ENCODE measurements around the gene UBE2QL1. TPM values are rescaled to one million over a fixed set of nuclear protein-coding genes. Genes with fewer than 3 reads are reported as not detected.

Gene UBE2QL1
- total RNA-seq, 1 donor from 2014 or later: 0.52 TPM

DNA sequence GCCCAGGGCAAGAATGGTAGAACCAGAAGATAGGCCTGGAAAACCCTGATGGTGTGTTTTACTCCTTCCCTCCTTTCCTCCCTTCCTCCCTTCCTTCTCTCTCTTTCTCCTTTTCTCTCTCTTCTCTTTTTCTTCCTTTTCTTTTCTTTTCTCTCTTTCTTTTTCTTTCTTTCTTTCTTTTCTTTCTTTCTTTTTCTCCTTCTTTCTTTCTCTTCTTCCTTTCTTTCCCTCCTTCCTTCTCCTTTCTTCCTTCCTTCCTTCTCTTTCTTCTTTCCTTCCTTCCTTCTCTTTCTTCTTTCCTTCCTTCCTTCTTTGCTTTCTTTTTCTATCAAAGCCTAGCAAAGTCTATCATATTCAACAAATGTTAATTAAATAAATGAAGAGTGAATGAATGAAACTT, 24.0 kb upstream of the UBE2QL1 start:
- Histone ChIP-seq H3K4me1 (ENCODE audit: control insufficient read depth in 3 of 3, insufficient read depth in 3 of 3, low read length in 3 of 3) (peaks cover 4 to 14% (median 12%) of the 10 kb centered on the region in 3 donors), H3K9me3 (ENCODE audit: control insufficient read depth in 3 of 3, low read length in 3 of 3) (no peaks in the 10 kb centered on the region), H3K4me3 (ENCODE audit: low read length in 3 of 3) (no peak overlapping the region), H3K27ac (ENCODE audit: low read depth, low read length) (no peak overlapping the region), H3K27me3 (ENCODE audit: control insufficient read depth in 3 of 3, insufficient read depth in 3 of 3, low read length in 3 of 3) (no peaks in the 10 kb centered on the region), H3K9ac (ENCODE audit: low read depth in 1 of 3, low read length in 3 of 3) (no peak overlapping the region), H3K36me3 (ENCODE audit: control insufficient read depth in 3 of 3, insufficient read depth in 3 of 3, low read length in 3 of 3) (no peaks in the 10 kb centered on the region)

- peaks cover 0 to 4% (median 2%) of the 10 kb centered on the region in 3 donors for H3K27me3 ChIP-seq (ENCODE audit: control insufficient read depth in 3 of 3, insufficient read depth in 3 of 3, low read length in 3 of 3)
Observed at GRCh38 chr5:6427694-6428093, 21.0 kb upstream of the UBE2QL1 start.

DNA sequence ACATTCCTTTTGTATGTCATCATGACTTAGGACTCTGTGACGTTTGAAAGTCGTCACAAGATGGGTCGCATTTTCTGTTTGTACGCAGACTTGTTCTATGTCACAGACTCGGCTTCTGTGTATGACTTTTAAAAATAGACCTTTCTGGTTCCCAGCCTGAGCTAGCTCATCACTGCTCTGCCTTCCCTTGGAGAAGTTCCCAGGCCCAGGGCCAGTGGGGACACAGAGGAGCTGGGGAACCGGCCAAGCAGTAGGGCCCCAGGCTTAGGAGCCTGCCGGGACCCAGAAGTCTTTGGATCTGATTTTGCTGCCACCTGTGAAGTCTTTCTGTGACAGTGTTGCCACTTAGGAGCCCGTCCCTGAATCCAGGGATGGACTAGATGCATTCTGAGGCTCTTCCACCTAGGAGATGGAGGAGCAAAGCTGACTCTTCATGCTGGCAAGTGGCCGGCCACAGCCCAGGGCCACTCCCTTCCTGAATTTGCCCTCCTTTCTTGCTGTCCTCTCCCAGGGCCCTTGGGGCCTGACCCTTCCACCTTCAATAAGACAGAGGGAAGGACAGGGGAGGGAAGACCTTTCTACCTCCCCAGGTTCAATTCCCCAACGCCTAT, 18.1 kb upstream of the UBE2QL1 start:
- peaks cover 0 to 4% (median 2%) of the 10 kb centered on the region in 3 donors for H3K27me3 ChIP-seq (ENCODE audit: control insufficient read depth in 3 of 3, insufficient read depth in 3 of 3, low read length in 3 of 3)
- H3K27ac ChIP-seq (ENCODE audit: low read depth, low read length): peak overlapping the region; percentile 46
- no peak overlapping the region for H3K9ac ChIP-seq (ENCODE audit: low read depth in 1 of 3, low read length in 3 of 3)
- H3K4me1 ChIP-seq (ENCODE audit: control insufficient read depth in 3 of 3, insufficient read depth in 3 of 3, low read length in 3 of 3): peaks cover 13 to 18% (median 13%) of the 10 kb centered on the region in 3 donors
- peak overlapping the region in 1 of 3 donors; percentile 37 for H3K4me3 ChIP-seq (ENCODE audit: low read length in 3 of 3)
- no peaks in the 10 kb centered on the region for H3K36me3 ChIP-seq (ENCODE audit: control insufficient read depth in 3 of 3, insufficient read depth in 3 of 3, low read length in 3 of 3)
- H3K9me3 ChIP-seq (ENCODE audit: control insufficient read depth in 3 of 3, low read length in 3 of 3): no peaks in the 10 kb centered on the region

More at GRCh38 chr5:6427694-6428093, 21.0 kb upstream of the UBE2QL1 start:
- H3K9ac ChIP-seq (ENCODE audit: low read depth in 1 of 3, low read length in 3 of 3): no peak overlapping the region
- no peak overlapping the region for H3K27ac ChIP-seq (ENCODE audit: low read depth, low read length)
- no peaks in the 10 kb centered on the region for H3K36me3 ChIP-seq (ENCODE audit: control insufficient read depth in 3 of 3, insufficient read depth in 3 of 3, low read length in 3 of 3)
- peaks cover 13 to 23% (median 20%) of the 10 kb centered on the region in 3 donors for H3K4me1 ChIP-seq (ENCODE audit: control insufficient read depth in 3 of 3, insufficient read depth in 3 of 3, low read length in 3 of 3)
- no peaks in the 10 kb centered on the region for H3K9me3 ChIP-seq (ENCODE audit: control insufficient read depth in 3 of 3, low read length in 3 of 3)
- no peak overlapping the region for H3K4me3 ChIP-seq (ENCODE audit: low read length in 3 of 3)

DNA sequence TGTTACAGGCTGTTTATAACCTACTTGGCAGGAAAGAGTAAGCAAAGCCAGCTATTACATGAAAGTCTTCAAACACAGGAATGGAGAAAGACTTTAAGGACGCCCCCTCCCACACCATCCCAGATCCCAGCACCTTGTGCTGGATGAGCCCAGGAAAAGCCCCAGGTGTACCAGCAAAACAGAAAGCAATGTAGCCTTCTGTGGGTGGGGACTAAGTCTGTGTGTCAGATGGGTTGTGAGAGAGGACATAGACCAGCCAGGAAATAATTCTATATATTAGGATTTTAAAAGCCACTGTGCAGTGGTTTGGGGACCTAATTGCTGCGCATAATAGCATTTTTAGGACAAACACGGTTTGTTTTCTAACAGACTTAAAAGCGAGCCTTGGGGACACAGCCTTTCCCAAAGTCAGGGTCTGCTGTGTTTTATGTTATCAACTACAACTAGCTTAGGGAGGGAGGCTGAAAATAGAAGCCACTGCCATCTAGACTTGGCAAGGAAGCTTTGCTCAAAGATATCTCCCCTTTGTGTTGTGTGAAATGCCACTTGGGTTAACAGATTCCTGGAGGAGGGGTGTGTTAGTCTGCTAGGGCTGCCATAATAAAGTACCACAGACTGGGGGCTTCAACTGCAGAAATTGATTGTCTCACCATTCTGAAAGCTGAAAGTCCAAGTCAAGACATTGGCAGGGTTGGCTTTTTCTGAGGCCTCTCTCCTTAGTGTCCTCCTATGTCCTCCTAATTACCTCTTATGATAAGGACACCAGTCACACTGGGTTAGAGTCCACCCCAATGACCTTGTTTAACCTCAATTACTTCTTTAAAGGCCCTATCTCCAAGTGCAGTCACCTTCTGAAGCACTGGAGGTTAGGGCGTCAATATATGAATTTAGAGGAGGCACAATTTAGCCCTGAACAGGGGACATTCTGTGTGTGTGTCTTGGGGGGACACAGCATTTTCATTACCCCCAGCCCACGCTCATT, 17.2 kb upstream of the UBE2QL1 start:
- Histone ChIP-seq H3K4me1 (ENCODE audit: control insufficient read depth in 3 of 3, insufficient read depth in 3 of 3, low read length in 3 of 3) (peaks cover 13 to 18% (median 13%) of the 10 kb centered on the region in 3 donors), H3K9me3 (ENCODE audit: control insufficient read depth in 3 of 3, low read length in 3 of 3) (no peaks in the 10 kb centered on the region), H3K9ac (ENCODE audit: low read depth in 1 of 3, low read length in 3 of 3) (no peak overlapping the region), H3K4me3 (ENCODE audit: low read length in 3 of 3) (no peak overlapping the region), H3K27me3 (ENCODE audit: control insufficient read depth in 3 of 3, insufficient read depth in 3 of 3, low read length in 3 of 3) (peaks cover 0 to 4% (median 2%) of the 10 kb centered on the region in 3 donors), H3K27ac (ENCODE audit: low read depth, low read length) (peak overlapping the region; percentile 46), H3K36me3 (ENCODE audit: control insufficient read depth in 3 of 3, insufficient read depth in 3 of 3, low read length in 3 of 3) (no peaks in the 10 kb centered on the region)

DNA sequence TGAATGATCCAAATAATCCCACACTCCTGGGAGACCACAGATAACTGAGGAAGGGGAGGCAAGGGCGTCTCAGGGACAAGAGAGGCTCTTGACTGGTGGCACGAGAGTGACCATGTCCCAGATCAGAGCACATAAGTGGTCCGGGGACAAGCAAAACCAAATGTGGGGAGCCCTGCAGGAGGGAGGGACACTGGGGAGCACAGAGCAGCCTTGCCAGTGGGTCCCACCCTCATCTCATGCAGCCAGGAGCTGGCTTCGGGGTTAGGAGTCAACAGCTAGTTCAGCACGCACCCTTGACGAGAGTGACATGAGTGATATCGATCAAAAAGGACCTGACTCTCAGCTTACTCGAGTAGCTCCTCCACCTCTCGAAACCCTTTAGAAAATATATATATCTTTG, 16.5 kb upstream of the UBE2QL1 start:
- Histone ChIP-seq H3K9ac (ENCODE audit: low read depth in 1 of 3, low read length in 3 of 3) (no peak overlapping the region), H3K4me3 (ENCODE audit: low read length in 3 of 3) (no peak overlapping the region), H3K27me3 (ENCODE audit: control insufficient read depth in 3 of 3, insufficient read depth in 3 of 3, low read length in 3 of 3) (peaks cover 0 to 4% (median 2%) of the 10 kb centered on the region in 3 donors), H3K4me1 (ENCODE audit: control insufficient read depth in 3 of 3, insufficient read depth in 3 of 3, low read length in 3 of 3) (peaks cover 13 to 18% (median 13%) of the 10 kb centered on the region in 3 donors), H3K36me3 (ENCODE audit: control insufficient read depth in 3 of 3, insufficient read depth in 3 of 3, low read length in 3 of 3) (no peaks in the 10 kb centered on the region), H3K9me3 (ENCODE audit: control insufficient read depth in 3 of 3, low read length in 3 of 3) (no peaks in the 10 kb centered on the region), H3K27ac (ENCODE audit: low read depth, low read length) (no peak overlapping the region)

- no peak overlapping the region for H3K9ac ChIP-seq (ENCODE audit: low read depth in 1 of 3, low read length in 3 of 3)
- no peaks in the 10 kb centered on the region for H3K9me3 ChIP-seq (ENCODE audit: control insufficient read depth in 3 of 3, low read length in 3 of 3)
- H3K4me1 ChIP-seq (ENCODE audit: control insufficient read depth in 3 of 3, insufficient read depth in 3 of 3, low read length in 3 of 3): peaks cover 13 to 17% (median 13%) of the 10 kb centered on the region in 3 donors
- no peak overlapping the region for H3K4me3 ChIP-seq (ENCODE audit: low read length in 3 of 3)
- no peak overlapping the region for H3K27ac ChIP-seq (ENCODE audit: low read depth, low read length)
- no peaks in the 10 kb centered on the region for H3K36me3 ChIP-seq (ENCODE audit: control insufficient read depth in 3 of 3, insufficient read depth in 3 of 3, low read length in 3 of 3)
- H3K27me3 ChIP-seq (ENCODE audit: control insufficient read depth in 3 of 3, insufficient read depth in 3 of 3, low read length in 3 of 3): peaks cover 0 to 4% (median 2%) of the 10 kb centered on the region in 3 donors
Observed at GRCh38 chr5:6434731-6435130, 13.9 kb upstream of the UBE2QL1 start.

DNA sequence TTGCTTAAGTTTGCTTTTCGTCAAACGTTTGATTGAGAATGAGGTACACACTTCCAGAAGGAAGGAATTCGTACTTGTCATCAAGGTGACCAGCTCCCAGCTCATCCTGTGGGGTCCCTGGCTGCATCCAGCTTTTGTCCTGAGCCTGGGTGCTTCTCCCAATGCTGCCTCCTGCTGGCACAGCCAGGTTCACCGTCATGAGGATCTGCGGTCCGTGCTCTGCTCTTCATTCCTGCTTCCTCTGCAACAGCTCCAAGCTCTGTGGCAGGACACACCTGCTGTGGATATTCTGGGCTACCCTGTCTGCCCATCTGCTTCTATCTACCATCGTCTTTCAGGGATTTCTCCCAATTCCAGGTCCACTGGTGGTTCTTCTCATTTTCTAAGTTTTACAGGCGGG, 13.3 kb upstream of the UBE2QL1 start:
- Histone ChIP-seq H3K4me3 (ENCODE audit: low read length in 3 of 3) (no peak overlapping the region), H3K9me3 (ENCODE audit: control insufficient read depth in 3 of 3, low read length in 3 of 3) (peaks cover 0 to 3% (median 2%) of the 10 kb centered on the region in 3 donors), H3K27me3 (ENCODE audit: control insufficient read depth in 3 of 3, insufficient read depth in 3 of 3, low read length in 3 of 3) (peaks cover 0 to 4% (median 2%) of the 10 kb centered on the region in 3 donors), H3K9ac (ENCODE audit: low read depth in 1 of 3, low read length in 3 of 3) (no peak overlapping the region), H3K4me1 (ENCODE audit: control insufficient read depth in 3 of 3, insufficient read depth in 3 of 3, low read length in 3 of 3) (peaks cover 9 to 13% (median 11%) of the 10 kb centered on the region in 3 donors), H3K36me3 (ENCODE audit: control insufficient read depth in 3 of 3, insufficient read depth in 3 of 3, low read length in 3 of 3) (no peaks in the 10 kb centered on the region), H3K27ac (ENCODE audit: low read depth, low read length) (no peak overlapping the region)

GRCh38 chr5:6436715-6437331, 11.8 kb upstream of the UBE2QL1 start:
- Histone ChIP-seq H3K4me3 (ENCODE audit: low read length in 3 of 3) (no peak overlapping the region), H3K27me3 (ENCODE audit: control insufficient read depth in 3 of 3, insufficient read depth in 3 of 3, low read length in 3 of 3) (peaks cover 0 to 2% (median 2%) of the 10 kb centered on the region in 3 donors), H3K4me1 (ENCODE audit: control insufficient read depth in 3 of 3, insufficient read depth in 3 of 3, low read length in 3 of 3) (peaks cover 0 to 2% (median 0%) of the 10 kb centered on the region in 3 donors), H3K36me3 (ENCODE audit: control insufficient read depth in 3 of 3, insufficient read depth in 3 of 3, low read length in 3 of 3) (no peaks in the 10 kb centered on the region), H3K27ac (ENCODE audit: low read depth, low read length) (no peak overlapping the region), H3K9me3 (ENCODE audit: control insufficient read depth in 3 of 3, low read length in 3 of 3) (peaks cover 0 to 3% (median 2%) of the 10 kb centered on the region in 3 donors), H3K9ac (ENCODE audit: low read depth in 1 of 3, low read length in 3 of 3) (no peak overlapping the region)

DNA sequence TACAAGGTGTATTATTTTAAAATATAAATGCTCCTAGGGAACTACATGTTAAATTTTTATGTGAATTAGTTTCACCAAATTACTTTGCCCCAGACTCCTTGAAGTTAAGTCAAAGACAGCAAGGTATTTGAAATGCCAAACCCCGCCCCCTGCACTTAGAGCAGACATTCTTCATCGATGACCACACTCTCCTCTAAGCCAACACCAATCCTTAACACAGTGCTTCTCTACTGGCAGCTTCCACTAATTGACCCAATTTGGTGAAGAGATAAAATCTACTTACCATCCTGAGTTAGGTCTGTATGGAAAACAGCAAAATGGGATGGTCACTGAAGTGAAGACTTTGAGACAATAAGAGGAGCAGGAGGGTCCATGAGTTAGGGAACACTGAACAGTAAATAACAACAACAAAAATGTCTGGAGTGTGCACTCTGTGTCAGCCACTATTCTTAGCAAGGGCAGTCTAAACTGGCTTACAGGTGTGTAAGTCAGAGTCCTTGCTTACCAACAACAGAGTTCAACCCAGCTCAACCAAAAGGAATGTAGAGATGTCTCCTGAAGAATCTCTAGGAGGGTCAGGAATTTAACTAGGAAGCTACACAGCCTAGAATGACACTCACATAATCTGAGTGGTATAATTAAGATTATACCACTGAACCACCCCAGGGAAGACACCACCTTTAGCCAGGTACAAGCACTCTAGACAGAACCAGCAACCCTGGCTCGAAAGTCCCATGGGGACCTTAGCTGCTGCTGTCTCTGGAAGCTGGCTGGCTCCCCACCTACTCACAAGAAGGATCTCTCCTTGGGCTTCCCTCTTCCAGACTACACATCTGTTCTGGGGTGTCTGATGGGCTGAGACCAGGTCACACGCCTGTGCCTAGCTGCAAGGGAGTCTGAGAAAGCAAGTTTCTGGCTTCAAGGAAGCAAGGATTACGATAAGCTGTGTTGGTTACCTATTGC, 8.8 kb upstream of the UBE2QL1 start:
- Histone ChIP-seq H3K4me1 (ENCODE audit: control insufficient read depth in 3 of 3, insufficient read depth in 3 of 3, low read length in 3 of 3) (peaks cover 0 to 2% (median 0%) of the 10 kb centered on the region in 3 donors), H3K9ac (ENCODE audit: low read depth in 1 of 3, low read length in 3 of 3) (no peak overlapping the region), H3K27ac (ENCODE audit: low read depth, low read length) (no peak overlapping the region), H3K27me3 (ENCODE audit: control insufficient read depth in 3 of 3, insufficient read depth in 3 of 3, low read length in 3 of 3) (no peaks in the 10 kb centered on the region), H3K4me3 (ENCODE audit: low read length in 3 of 3) (no peak overlapping the region), H3K9me3 (ENCODE audit: control insufficient read depth in 3 of 3, low read length in 3 of 3) (peaks cover 3 to 8% (median 6%) of the 10 kb centered on the region in 3 donors), H3K36me3 (ENCODE audit: control insufficient read depth in 3 of 3, insufficient read depth in 3 of 3, low read length in 3 of 3) (no peaks in the 10 kb centered on the region)
